HEK293 (cell line): ENCODE results near the gene SLC30A1.

Source experiments
- BCL11A ChIP-seq: fragments of 450-650 bp; formaldehyde crosslinking; IDR thresholded peaks from 2 replicates; pipeline ENCODE4 v1.5.1; 2016; ENCODE audit warnings: low read depth, missing biosample characterization, missing genetic modification characterization
- BCL11B ChIP-seq: fragments of 450-650 bp; formaldehyde crosslinking; IDR thresholded peaks from 2 replicates; pipeline ENCODE4 v1.5.1; 2016; ENCODE audit warnings: low read depth, missing biosample characterization, missing genetic modification characterization
- GLIS1 ChIP-seq: fragments of 450-650 bp; formaldehyde crosslinking; IDR thresholded peaks from 2 replicates; pipeline ENCODE4 v1.5.1; 2016; ENCODE audit warnings: missing biosample characterization, missing genetic modification characterization
- GLIS2 ChIP-seq: fragments of 450-650 bp; formaldehyde crosslinking; IDR thresholded peaks from 2 replicates; pipeline ENCODE4 v1.5.1; 2016; ENCODE audit warnings: missing biosample characterization, missing genetic modification characterization
- HOXC10 ChIP-seq: sonication (generic); formaldehyde crosslinking; IDR thresholded peaks from 2 replicates; pipeline ENCODE4 v1.8.1; 2023; ENCODE audit warnings: mild to moderate bottlenecking, missing genetic modification reagents
- KLF1 ChIP-seq: fragments of 450-650 bp; formaldehyde crosslinking; IDR thresholded peaks from 2 replicates; pipeline ENCODE4 v1.5.1; 2016; ENCODE audit warnings: missing biosample characterization, missing genetic modification characterization
- KLF16 ChIP-seq: fragments of 450-650 bp; formaldehyde crosslinking; IDR thresholded peaks from 2 replicates; pipeline ENCODE4 v1.5.1; 2017; ENCODE audit warnings: missing biosample characterization, missing genetic modification characterization
- KLF8 ChIP-seq: fragments of 450-650 bp; formaldehyde crosslinking; IDR thresholded peaks from 2 replicates; pipeline ENCODE4 v1.5.1; 2016; ENCODE audit warnings: missing biosample characterization, missing genetic modification characterization
- KLF9 ChIP-seq: fragments of 450-650 bp; formaldehyde crosslinking; IDR thresholded peaks from 2 replicates; pipeline ENCODE4 v1.5.1; 2016; ENCODE audit warnings: missing biosample characterization, missing genetic modification characterization, low read depth
- REPIN1 ChIP-seq: fragments of 450-650 bp; formaldehyde crosslinking; IDR thresholded peaks from 2 replicates; pipeline ENCODE4 v1.5.1; 2017; ENCODE audit warnings: missing biosample characterization, missing genetic modification characterization, low read depth
- SCRT1 ChIP-seq: fragments of 450-650 bp; formaldehyde crosslinking; IDR thresholded peaks from 2 replicates; pipeline ENCODE4 v1.5.1; 2016; ENCODE audit warnings: missing biosample characterization, missing genetic modification characterization, borderline replicate concordance
- SCRT2 ChIP-seq: fragments of 450-650 bp; formaldehyde crosslinking; IDR thresholded peaks from 2 replicates; pipeline ENCODE4 v1.5.1; 2016; ENCODE audit warnings: missing biosample characterization, missing genetic modification characterization
- SP3 ChIP-seq: fragments of 450-650 bp; formaldehyde crosslinking; IDR thresholded peaks from 2 replicates; pipeline ENCODE4 v1.5.1; 2016; ENCODE audit warnings: missing biosample characterization, missing genetic modification characterization
- WT1 ChIP-seq: fragments of 450-650 bp; formaldehyde crosslinking; IDR thresholded peaks from 2 replicates; pipeline ENCODE4 v1.5.1; 2016; ENCODE audit warnings: missing biosample characterization, missing genetic modification characterization
- ZBTB48 ChIP-seq: fragments of 450-650 bp; formaldehyde crosslinking; IDR thresholded peaks from 2 replicates; pipeline ENCODE4 v1.5.1; 2016; ENCODE audit warnings: missing biosample characterization, missing genetic modification characterization
- ZBTB7A ChIP-seq: fragments of 450-650 bp; formaldehyde crosslinking; IDR thresholded peaks from 2 replicates; pipeline ENCODE4 v1.5.1; 2016; ENCODE audit warnings: low read depth, missing biosample characterization, missing genetic modification characterization
- ZEB2 ChIP-seq: fragments of 450-650 bp; formaldehyde crosslinking; IDR thresholded peaks from 2 replicates; pipeline ENCODE4 v1.5.1; 2016; ENCODE audit warnings: missing biosample characterization, missing genetic modification characterization
- ZFP37 ChIP-seq: fragments of 450-650 bp; formaldehyde crosslinking; IDR thresholded peaks from 2 replicates; pipeline ENCODE4 v1.5.1; 2016; ENCODE audit warnings: missing biosample characterization, missing genetic modification characterization
- ZNF114 ChIP-seq: fragments of 450-650 bp; formaldehyde crosslinking; IDR thresholded peaks from 2 replicates; pipeline ENCODE4 v1.5.0; 2017; ENCODE audit warnings: missing biosample characterization, missing genetic modification characterization
- ZNF223 ChIP-seq: fragments of 450-650 bp; formaldehyde crosslinking; IDR thresholded peaks from 2 replicates; pipeline ENCODE4 v1.5.1; 2016; ENCODE audit warnings: missing biosample characterization, missing genetic modification characterization
- ZNF501 ChIP-seq: fragments of 450-650 bp; formaldehyde crosslinking; IDR thresholded peaks from 2 replicates; pipeline ENCODE4 v1.5.1; 2016; ENCODE audit warnings: missing biosample characterization, missing genetic modification characterization
- ZNF626 ChIP-seq: fragments of 450-650 bp; sonication (Bioruptor Pico); formaldehyde crosslinking; IDR thresholded peaks from 2 replicates; pipeline ENCODE4 v1.5.1; 2018; ENCODE audit warnings: missing biosample characterization, missing genetic modification characterization, inconsistent platforms
- ZNF629 ChIP-seq: fragments of 450-650 bp; formaldehyde crosslinking; IDR thresholded peaks from 2 replicates; pipeline ENCODE4 v1.5.1; 2017; ENCODE audit warnings: missing biosample characterization, missing genetic modification characterization
- ZNF660 ChIP-seq: fragments of 450-650 bp; IDR thresholded peaks from 2 replicates; pipeline ENCODE4 v1.5.1; 2018; ENCODE audit warnings: missing biosample characterization, mild to moderate bottlenecking, missing genetic modification characterization
- ZXDB ChIP-seq: fragments of 450-650 bp; formaldehyde crosslinking; IDR thresholded peaks from 2 replicates; pipeline ENCODE4 v1.5.1; 2016; ENCODE audit warnings: missing biosample characterization, missing genetic modification characterization
- TF ChIP-seq, protein P1 (sequence below): fragments of 450-650 bp; formaldehyde crosslinking; IDR thresholded peaks from 2 replicates; pipeline ENCODE4 v1.5.1; 2016; ENCODE audit warnings: missing biosample characterization, missing genetic modification characterization, borderline replicate concordance
- TF ChIP-seq, protein P2 (sequence below): fragments of 450-650 bp; formaldehyde crosslinking; IDR thresholded peaks from 2 replicates; pipeline ENCODE4 v1.5.1; 2016; ENCODE audit warnings: missing biosample characterization, missing genetic modification characterization
- TF ChIP-seq, protein P3 (sequence below): fragments of 450-650 bp; IDR thresholded peaks from 2 replicates; pipeline ENCODE4 v1.5.1; 2018; ENCODE audit warnings: missing biosample characterization, mild to moderate bottlenecking, missing genetic modification characterization
- TF ChIP-seq, protein P4 (sequence below): sonication (generic); formaldehyde crosslinking; IDR thresholded peaks from 2 replicates; pipeline ENCODE4 v1.8.1; 2022; ENCODE audit warnings: mild to moderate bottlenecking, moderate library complexity, missing genetic modification reagents

The SLC30A1 gene

DNA sequence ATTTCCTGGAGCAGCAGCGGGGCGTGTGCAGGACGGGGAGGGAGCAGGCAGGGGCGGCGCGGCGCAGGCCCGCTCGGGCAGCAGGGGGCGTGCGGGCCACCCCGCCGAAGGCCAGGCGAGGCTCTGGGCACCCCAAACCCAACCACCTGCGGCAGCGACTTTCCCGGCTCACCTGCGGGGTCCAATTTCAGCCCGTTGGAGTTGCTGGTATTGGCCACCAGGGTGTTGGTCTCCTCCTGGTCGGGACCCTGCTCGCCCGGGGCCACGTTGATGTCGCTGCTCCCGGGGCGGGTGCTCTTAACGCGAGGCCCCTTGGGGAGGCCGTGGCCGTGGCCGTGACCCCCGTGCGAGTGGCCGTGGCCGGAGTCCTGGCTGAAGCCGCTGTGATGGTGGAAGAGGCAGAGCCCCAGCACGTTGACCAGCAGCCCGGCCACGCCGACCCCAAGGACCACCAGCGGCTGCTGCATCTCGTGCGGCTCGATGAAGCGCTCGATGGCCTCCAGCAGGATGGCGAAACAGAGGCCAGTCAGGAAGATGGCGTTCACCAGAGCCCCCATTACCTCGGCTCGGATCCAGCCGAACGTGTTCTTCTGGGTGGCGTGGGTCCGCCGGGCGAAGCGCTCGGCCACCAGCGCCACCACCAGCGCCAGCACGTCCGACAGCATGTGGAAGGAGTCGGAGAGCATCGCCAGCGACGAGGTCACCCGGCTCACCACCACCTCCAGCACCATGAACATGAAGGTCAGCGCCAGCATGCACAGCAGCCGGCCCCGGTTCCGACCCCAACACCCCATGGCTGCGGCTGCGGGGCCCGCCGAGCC is 932 bp downstream of the SLC30A1 start (continued):
- TF ChIP-seq, protein P1, sequence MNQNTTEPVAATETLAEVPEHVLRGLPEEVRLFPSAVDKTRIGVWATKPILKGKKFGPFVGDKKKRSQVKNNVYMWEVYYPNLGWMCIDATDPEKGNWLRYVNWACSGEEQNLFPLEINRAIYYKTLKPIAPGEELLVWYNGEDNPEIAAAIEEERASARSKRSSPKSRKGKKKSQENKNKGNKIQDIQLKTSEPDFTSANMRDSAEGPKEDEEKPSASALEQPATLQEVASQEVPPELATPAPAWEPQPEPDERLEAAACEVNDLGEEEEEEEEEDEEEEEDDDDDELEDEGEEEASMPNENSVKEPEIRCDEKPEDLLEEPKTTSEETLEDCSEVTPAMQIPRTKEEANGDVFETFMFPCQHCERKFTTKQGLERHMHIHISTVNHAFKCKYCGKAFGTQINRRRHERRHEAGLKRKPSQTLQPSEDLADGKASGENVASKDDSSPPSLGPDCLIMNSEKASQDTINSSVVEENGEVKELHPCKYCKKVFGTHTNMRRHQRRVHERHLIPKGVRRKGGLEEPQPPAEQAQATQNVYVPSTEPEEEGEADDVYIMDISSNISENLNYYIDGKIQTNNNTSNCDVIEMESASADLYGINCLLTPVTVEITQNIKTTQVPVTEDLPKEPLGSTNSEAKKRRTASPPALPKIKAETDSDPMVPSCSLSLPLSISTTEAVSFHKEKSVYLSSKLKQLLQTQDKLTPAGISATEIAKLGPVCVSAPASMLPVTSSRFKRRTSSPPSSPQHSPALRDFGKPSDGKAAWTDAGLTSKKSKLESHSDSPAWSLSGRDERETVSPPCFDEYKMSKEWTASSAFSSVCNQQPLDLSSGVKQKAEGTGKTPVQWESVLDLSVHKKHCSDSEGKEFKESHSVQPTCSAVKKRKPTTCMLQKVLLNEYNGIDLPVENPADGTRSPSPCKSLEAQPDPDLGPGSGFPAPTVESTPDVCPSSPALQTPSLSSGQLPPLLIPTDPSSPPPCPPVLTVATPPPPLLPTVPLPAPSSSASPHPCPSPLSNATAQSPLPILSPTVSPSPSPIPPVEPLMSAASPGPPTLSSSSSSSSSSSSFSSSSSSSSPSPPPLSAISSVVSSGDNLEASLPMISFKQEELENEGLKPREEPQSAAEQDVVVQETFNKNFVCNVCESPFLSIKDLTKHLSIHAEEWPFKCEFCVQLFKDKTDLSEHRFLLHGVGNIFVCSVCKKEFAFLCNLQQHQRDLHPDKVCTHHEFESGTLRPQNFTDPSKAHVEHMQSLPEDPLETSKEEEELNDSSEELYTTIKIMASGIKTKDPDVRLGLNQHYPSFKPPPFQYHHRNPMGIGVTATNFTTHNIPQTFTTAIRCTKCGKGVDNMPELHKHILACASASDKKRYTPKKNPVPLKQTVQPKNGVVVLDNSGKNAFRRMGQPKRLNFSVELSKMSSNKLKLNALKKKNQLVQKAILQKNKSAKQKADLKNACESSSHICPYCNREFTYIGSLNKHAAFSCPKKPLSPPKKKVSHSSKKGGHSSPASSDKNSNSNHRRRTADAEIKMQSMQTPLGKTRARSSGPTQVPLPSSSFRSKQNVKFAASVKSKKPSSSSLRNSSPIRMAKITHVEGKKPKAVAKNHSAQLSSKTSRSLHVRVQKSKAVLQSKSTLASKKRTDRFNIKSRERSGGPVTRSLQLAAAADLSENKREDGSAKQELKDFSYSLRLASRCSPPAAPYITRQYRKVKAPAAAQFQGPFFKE = peak; percentile 89; the same call in 1 of the 2 replicates
- TF ChIP-seq ZNF114 (no peak), ZNF501 (tag by site-specific recombination) (peak; percentile 27; the same call in 1 of the 2 replicates), SP3 (tag by site-specific recombination) (peak; percentile 44), WT1 (no peak; the same call in none of the 2 replicates), ZNF626 (tag by site-specific recombination) (no peak), ZFP37 (tag by site-specific recombination) (peak; percentile 71; the same call in 1 of the 2 replicates), ZBTB48 (peak; percentile 64), ZNF629 (tag by site-specific recombination) (no peak; the same call in 1 of the 2 replicates), ZNF660 (tag by site-specific recombination) (peak; percentile 73; the same call in 1 of the 2 replicates), ZXDB (tag by site-specific recombination) (peak; percentile 65; the same call in 1 of the 2 replicates), SCRT1 (tag by site-specific recombination) (peak; percentile 33; the same call in 1 of the 2 replicates), ZEB2 (peak; percentile 88), ZNF223 (tag by site-specific recombination) (peak; percentile 94), BCL11B (tag by site-specific recombination) (peak; percentile 93), REPIN1 (tag by site-specific recombination) (no peak; the same call in 1 of the 2 replicates), HOXC10 (CRISPR knock-in tag) (0 out of 2 replicates have a peak, but pooled peaks have one; percentile 34), BCL11A (tag by site-specific recombination) (peak; percentile 64; the same call in 1 of the 2 replicates), ZBTB7A (tag by site-specific recombination) (peak; percentile 18), KLF8 (peak; percentile 80; the same call in 1 of the 2 replicates), KLF9 (tag by site-specific recombination) (peak; percentile 80), KLF1 (no peak; the same call in 1 of the 2 replicates), GLIS2 (tag by site-specific recombination) (peak; percentile 99), KLF16 (tag by site-specific recombination) (peak; percentile 23; the same call in 1 of the 2 replicates), GLIS1 (tag by site-specific recombination) (peak; percentile 58; the same call in 1 of the 2 replicates), SCRT2 (peak; percentile 96)
- TF ChIP-seq, protein P2, sequence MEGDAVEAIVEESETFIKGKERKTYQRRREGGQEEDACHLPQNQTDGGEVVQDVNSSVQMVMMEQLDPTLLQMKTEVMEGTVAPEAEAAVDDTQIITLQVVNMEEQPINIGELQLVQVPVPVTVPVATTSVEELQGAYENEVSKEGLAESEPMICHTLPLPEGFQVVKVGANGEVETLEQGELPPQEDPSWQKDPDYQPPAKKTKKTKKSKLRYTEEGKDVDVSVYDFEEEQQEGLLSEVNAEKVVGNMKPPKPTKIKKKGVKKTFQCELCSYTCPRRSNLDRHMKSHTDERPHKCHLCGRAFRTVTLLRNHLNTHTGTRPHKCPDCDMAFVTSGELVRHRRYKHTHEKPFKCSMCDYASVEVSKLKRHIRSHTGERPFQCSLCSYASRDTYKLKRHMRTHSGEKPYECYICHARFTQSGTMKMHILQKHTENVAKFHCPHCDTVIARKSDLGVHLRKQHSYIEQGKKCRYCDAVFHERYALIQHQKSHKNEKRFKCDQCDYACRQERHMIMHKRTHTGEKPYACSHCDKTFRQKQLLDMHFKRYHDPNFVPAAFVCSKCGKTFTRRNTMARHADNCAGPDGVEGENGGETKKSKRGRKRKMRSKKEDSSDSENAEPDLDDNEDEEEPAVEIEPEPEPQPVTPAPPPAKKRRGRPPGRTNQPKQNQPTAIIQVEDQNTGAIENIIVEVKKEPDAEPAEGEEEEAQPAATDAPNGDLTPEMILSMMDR (tag by site-specific recombination) = peak; percentile 92
- TF ChIP-seq, protein P3, sequence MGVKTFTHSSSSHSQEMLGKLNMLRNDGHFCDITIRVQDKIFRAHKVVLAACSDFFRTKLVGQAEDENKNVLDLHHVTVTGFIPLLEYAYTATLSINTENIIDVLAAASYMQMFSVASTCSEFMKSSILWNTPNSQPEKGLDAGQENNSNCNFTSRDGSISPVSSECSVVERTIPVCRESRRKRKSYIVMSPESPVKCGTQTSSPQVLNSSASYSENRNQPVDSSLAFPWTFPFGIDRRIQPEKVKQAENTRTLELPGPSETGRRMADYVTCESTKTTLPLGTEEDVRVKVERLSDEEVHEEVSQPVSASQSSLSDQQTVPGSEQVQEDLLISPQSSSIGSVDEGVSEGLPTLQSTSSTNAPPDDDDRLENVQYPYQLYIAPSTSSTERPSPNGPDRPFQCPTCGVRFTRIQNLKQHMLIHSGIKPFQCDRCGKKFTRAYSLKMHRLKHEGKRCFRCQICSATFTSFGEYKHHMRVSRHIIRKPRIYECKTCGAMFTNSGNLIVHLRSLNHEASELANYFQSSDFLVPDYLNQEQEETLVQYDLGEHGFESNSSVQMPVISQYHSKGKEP (tag by site-specific recombination) = 0 out of 2 replicates have a peak, but pooled peaks have one; percentile 28
- TF ChIP-seq, protein P4, sequence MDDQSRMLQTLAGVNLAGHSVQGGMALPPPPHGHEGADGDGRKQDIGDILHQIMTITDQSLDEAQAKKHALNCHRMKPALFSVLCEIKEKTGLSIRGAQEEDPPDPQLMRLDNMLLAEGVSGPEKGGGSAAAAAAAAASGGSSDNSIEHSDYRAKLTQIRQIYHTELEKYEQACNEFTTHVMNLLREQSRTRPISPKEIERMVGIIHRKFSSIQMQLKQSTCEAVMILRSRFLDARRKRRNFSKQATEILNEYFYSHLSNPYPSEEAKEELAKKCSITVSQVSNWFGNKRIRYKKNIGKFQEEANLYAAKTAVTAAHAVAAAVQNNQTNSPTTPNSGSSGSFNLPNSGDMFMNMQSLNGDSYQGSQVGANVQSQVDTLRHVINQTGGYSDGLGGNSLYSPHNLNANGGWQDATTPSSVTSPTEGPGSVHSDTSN = 0 out of 2 replicates have a peak, but pooled peaks have one; percentile 37
